Keratinocyte (primary cell): ENCODE data around the gene SLC6A7. TPM values are rescaled to one million over a fixed set of nuclear protein-coding genes. Genes with fewer than 3 reads are reported as not detected.

ENCODE experiments used
- DNase-seq: peaks from one replicate; pipeline ENCODE4 v3.0.0-alpha.2; 2011; ENCODE audit warnings: low read depth, missing footprints, low spot score
- FAIRE-seq: peaks from 2 replicates; lab custom pipeline; 2011; peaks lifted over from hg19 to GRCh38; lab: Jason Lieb, UNC
- H2AFZ ChIP-seq: 2 replicates; pipeline ENCODE4 v1.6.0; 2012; ENCODE audit warnings: low read length, control low read depth, inconsistent platforms; ENCODE audit not compliant: control insufficient read depth
- H3K27ac ChIP-seq: 2 replicates; pipeline ENCODE4 v1.5.1; 2011; ENCODE audit warnings: low read length; ENCODE audit not compliant: control insufficient read depth, insufficient read depth
- H3K27me3 ChIP-seq: 3 replicates; pipeline ENCODE4 v1.6.0; 2011; ENCODE audit warnings: low read length; ENCODE audit not compliant: control insufficient read depth, insufficient read depth; ENCODE audit errors: extremely low read depth
- H3K36me3 ChIP-seq, 2 experiments: 2 replicates in 1 of 2; 3 replicates in 1 of 2; pipeline ENCODE4 v1.5.1; 2011; ENCODE audit warnings: low read length in 2 of 2, mild to moderate bottlenecking in 1 of 2; ENCODE audit not compliant: control insufficient read depth in 2 of 2, insufficient read depth in 2 of 2; ENCODE audit errors: extremely low read depth in 1 of 2
- H3K4me1 ChIP-seq: 3 replicates; pipeline ENCODE4 v1.5.1; 2011; ENCODE audit warnings: low read length; ENCODE audit not compliant: control insufficient read depth, insufficient read depth; ENCODE audit errors: extremely low read depth
- H3K4me2 ChIP-seq: 3 replicates; pipeline ENCODE4 v1.6.0; 2011; ENCODE audit warnings: low read depth, low read length; ENCODE audit not compliant: control insufficient read depth, insufficient read depth; ENCODE audit errors: extremely low read depth
- H3K4me3 ChIP-seq, 3 experiments: fragments of 200-600 bp in 1 of 3; sonication (generic) in 1 of 3; 2 replicates in 2 of 3; 3 replicates in 1 of 3; pipeline ENCODE4 v1.5.1; 2011 to 2016; ENCODE audit warnings: low read length in 3 of 3, mild to moderate bottlenecking in 3 of 3, control low read depth in 2 of 3, inconsistent platforms in 1 of 3, low read depth in 1 of 3, mixed read lengths in 1 of 3, mixed run types in 1 of 3, moderate library complexity in 1 of 3; ENCODE audit not compliant: control insufficient read depth in 2 of 3, insufficient read depth in 2 of 3; ENCODE audit errors: extremely low read depth in 1 of 3
- H3K79me2 ChIP-seq: 2 replicates; pipeline ENCODE4 v1.6.0; 2012; ENCODE audit warnings: low read length; ENCODE audit not compliant: control insufficient read depth, insufficient read depth
- H3K9ac ChIP-seq: 3 replicates; pipeline ENCODE4 v1.6.0; 2011; ENCODE audit warnings: low read length; ENCODE audit not compliant: control insufficient read depth, insufficient read depth; ENCODE audit errors: extremely low read depth
- H3K9me1 ChIP-seq: 3 replicates; pipeline ENCODE4 v1.6.0; 2011; ENCODE audit warnings: low read length; ENCODE audit not compliant: control insufficient read depth, insufficient read depth; ENCODE audit errors: extremely low read depth
- H3K9me3 ChIP-seq: 2 replicates; pipeline ENCODE4 v1.5.1; 2012; ENCODE audit warnings: low read depth, low read length; ENCODE audit not compliant: control insufficient read depth
- H4K20me1 ChIP-seq: 3 replicates; pipeline ENCODE4 v1.6.0; 2011; ENCODE audit warnings: low read length; ENCODE audit not compliant: control insufficient read depth, insufficient read depth; ENCODE audit errors: extremely low read depth
- EZH2 ChIP-seq: IDR thresholded peaks from one replicate; pipeline ENCODE4 v1.6.1; 2012; ENCODE audit warnings: inconsistent platforms, mild to moderate bottlenecking, low read length, moderate library complexity
- dilution Hi-C: fragments of 300-500 bp; cut with MboI; formaldehyde crosslinking; loops from one replicate; pipeline ENCODE4 v1.7.0; 2020; ENCODE audit warnings: low sequenced_read_pairs; ENCODE audit not compliant: extremely low pct_ligation_motif_present
- polyA plus RNA-seq, 5 experiments: library from polyadenylated mRNA; depleted of rRNA in 3 of 5; stranded (reverse) in 3 of 5; stranded (forward) in 1 of 5; unstranded in 1 of 5; fragments of >200 nt; gene quantifications; 1 replicate in 1 of 5; 2 replicates in 3 of 5; 3 replicates in 1 of 5; pipeline versions ENCODE4 v1.2.1 to v1.2.3, GENCODE V29; 2011 to 2012; ENCODE audit warnings: missing spikeins in 2 of 5, low read depth in 1 of 5, low replicate concordance in 1 of 5
- TF ChIP-seq, protein P1 (sequence below), 3 experiments: IDR thresholded peaks in 1 of 3; conservative IDR thresholded peaks in 1 of 3; optimal IDR thresholded peaks in 1 of 3; 2 replicates in 2 of 3; 3 replicates in 1 of 3; pipeline versions ENCODE3 to v1.5.1; 2011; ENCODE audit warnings: low read length in 3 of 3, mild to moderate bottlenecking in 3 of 3, moderate library complexity in 2 of 3, control low read depth in 1 of 3, inconsistent platforms in 1 of 3; ENCODE audit not compliant: insufficient read depth in 2 of 3; ENCODE audit errors: extremely low read depth in 1 of 3

Gene SLC6A7
- polyA plus RNA-seq, 1 donor (not counting 4 experiments of a cell fraction or from before 2014, with no cell fraction given), result not detected

DNA sequence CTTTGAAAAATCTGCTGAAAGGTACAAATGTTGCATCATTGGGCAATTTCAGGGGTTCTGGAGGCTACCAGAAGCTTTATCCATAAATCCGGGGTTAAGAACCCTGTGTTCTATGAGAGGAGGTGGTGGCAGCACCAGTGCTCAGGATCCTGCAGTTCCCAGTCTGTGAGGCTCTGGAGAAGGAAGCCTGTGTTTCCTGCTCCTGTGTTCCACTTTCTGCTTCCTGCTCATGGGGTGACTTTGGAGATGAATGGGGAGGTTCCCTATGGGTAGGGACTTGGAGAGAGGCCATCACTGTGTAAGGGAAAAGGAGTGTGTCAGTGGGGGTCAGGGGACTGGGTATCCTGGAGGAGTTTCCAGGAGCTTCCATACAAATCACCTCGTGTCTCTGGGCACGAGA, 21.0 kb upstream of the SLC6A7 start:
- Histone ChIP-seq H3K79me2 (no peaks in the 10 kb centered on the region), H3K9me1 (peaks cover 2% of the 10 kb centered on the region), H3K4me3 (no peak overlapping the region), H3K9me3 (no peaks in the 10 kb centered on the region), H4K20me1 (no peaks in the 10 kb centered on the region), H3K36me3 (no peaks in the 10 kb centered on the region), H3K27ac (no peak overlapping the region), H2AFZ (no peak overlapping the region), H3K4me1 (no peaks in the 10 kb centered on the region), H3K27me3 (peaks cover 54% of the 10 kb centered on the region), H3K4me2 (no peak overlapping the region), H3K9ac (no peak overlapping the region)
- TF ChIP-seq, protein P1, sequence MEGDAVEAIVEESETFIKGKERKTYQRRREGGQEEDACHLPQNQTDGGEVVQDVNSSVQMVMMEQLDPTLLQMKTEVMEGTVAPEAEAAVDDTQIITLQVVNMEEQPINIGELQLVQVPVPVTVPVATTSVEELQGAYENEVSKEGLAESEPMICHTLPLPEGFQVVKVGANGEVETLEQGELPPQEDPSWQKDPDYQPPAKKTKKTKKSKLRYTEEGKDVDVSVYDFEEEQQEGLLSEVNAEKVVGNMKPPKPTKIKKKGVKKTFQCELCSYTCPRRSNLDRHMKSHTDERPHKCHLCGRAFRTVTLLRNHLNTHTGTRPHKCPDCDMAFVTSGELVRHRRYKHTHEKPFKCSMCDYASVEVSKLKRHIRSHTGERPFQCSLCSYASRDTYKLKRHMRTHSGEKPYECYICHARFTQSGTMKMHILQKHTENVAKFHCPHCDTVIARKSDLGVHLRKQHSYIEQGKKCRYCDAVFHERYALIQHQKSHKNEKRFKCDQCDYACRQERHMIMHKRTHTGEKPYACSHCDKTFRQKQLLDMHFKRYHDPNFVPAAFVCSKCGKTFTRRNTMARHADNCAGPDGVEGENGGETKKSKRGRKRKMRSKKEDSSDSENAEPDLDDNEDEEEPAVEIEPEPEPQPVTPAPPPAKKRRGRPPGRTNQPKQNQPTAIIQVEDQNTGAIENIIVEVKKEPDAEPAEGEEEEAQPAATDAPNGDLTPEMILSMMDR (optimal IDR thresholded peaks at IDR 0.05 in 1 of 3, IDR thresholded peaks at IDR 0.05 in 1 of 3, conservative IDR thresholded peaks at IDR 0.05 in 1 of 3; ENCODE audit: extremely low read depth in 1 of 3, insufficient read depth in 2 of 3, low read length in 3 of 3), result no peak
- no peak for TF ChIP-seq EZH2
- FAIRE-seq (no peak), DNase-seq (no peak)
- dilution Hi-C loops, result no loop called here

DNA sequence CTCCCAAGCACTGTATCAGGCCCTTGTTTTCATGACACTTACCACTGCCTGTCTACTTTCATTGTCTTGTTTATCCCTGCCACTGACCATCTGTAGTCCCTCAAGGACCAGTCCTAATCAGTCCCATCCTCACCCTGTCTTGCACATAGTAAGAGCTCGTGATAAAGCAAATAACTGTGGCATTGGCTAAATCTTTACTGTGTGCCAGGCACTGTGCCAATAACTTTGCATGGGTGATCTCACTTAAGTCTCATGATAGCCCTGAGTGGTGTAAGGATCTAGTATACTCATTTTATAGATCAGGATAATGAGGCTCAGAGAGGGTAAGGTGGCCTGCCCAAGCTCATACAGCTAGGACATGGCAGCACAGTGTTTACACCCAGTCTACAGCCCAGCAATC, 17.7 kb upstream of the SLC6A7 start:
- Histone ChIP-seq H3K27me3 (peaks cover 46% of the 10 kb centered on the region), H3K4me3 (no peak overlapping the region), H3K79me2 (no peaks in the 10 kb centered on the region), H3K9me3 (no peaks in the 10 kb centered on the region), H3K4me2 (no peak overlapping the region), H2AFZ (no peak overlapping the region), H3K9me1 (peaks cover 2% of the 10 kb centered on the region), H3K27ac (no peak overlapping the region), H3K4me1 (no peaks in the 10 kb centered on the region), H3K9ac (no peak overlapping the region), H3K36me3 (no peaks in the 10 kb centered on the region), H4K20me1 (no peaks in the 10 kb centered on the region)
- FAIRE-seq (no peak), DNase-seq (no peak)
- TF ChIP-seq, protein P1 (optimal IDR thresholded peaks at IDR 0.05 in 1 of 3, IDR thresholded peaks at IDR 0.05 in 1 of 3, conservative IDR thresholded peaks at IDR 0.05 in 1 of 3; ENCODE audit: extremely low read depth in 1 of 3, insufficient read depth in 2 of 3, low read length in 3 of 3), result no peak
- TF ChIP-seq EZH2, result no peak
- dilution Hi-C loops, result no loop called here
